B cell (primary cell): ENCODE results near the gene BAZ2B. TPM values are rescaled to one million over a fixed set of nuclear protein-coding genes. Genes with fewer than 3 reads are reported as not detected.

Experiments
- ATAC-seq: fragments of 200-7000 bp; cut with Tn5 transposase; one replicate; pipeline ENCODE4 v1.10.0; 2021; ENCODE audit warnings: low read depth, mild to moderate bottlenecking, moderate number of reproducible peaks, moderate library complexity
- CTCF ChIA-PET: fragments of 350-600 bp; sonication (Branson Sonifier 250); formaldehyde crosslinking; loops from one replicate; lab custom pipeline; 2021; ENCODE audit warnings: antibody characterized with exemption, inconsistent platforms; lab: Charles Lee
- POLR2A ChIA-PET: fragments of 350-600 bp; sonication (Branson Sonifier 250); formaldehyde crosslinking; loops from one replicate; lab custom pipeline; 2021; ENCODE audit warnings: antibody characterized with exemption; lab: Charles Lee
- DNase-seq: peaks from one replicate; pipeline ENCODE4 v3.0.0; 2013
- H2AFZ ChIP-seq: 2 replicates; pipeline ENCODE4 v1.6.1; 2012; ENCODE audit warnings: mild to moderate bottlenecking, low read depth, low read length; ENCODE audit not compliant: insufficient read depth, poor library complexity, severe bottlenecking
- H3K27ac ChIP-seq, 2 donors: 1 replicate in 1 of 2; 2 replicates in 1 of 2; pipeline ENCODE4 v1.5.1; 2012 to 2013; ENCODE audit warnings: low read length in 2 of 2, mild to moderate bottlenecking in 2 of 2, moderate library complexity in 1 of 2
- H3K27me3 ChIP-seq, 4 experiments: fragments of 200-600 bp in 1 of 4; sonication (generic) in 1 of 4; replicated peaks in 1 of 4; 1 replicate in 2 of 4; 2 replicates in 2 of 4; pipeline versions ENCODE4 v1.6.1 to v1.7.0; 2013 to 2016; ENCODE audit warnings: low read length in 3 of 4, mild to moderate bottlenecking in 2 of 4, mixed read lengths in 1 of 4, moderate library complexity in 1 of 4; ENCODE audit not compliant: insufficient read depth in 4 of 4, control insufficient read depth in 3 of 4; ENCODE audit errors: control extremely low read depth in 1 of 4
- H3K36me3 ChIP-seq, 2 experiments: replicated peaks in 1 of 2; 1 replicate in 1 of 2; 2 replicates in 1 of 2; pipeline versions ENCODE4 v1.6.1 to v1.7.1; 2013; ENCODE audit warnings: low read length in 1 of 2; ENCODE audit not compliant: insufficient read depth in 2 of 2, control insufficient read depth in 1 of 2; ENCODE audit errors: control extremely low read depth in 1 of 2, extremely low read depth in 1 of 2
- H3K4me1 ChIP-seq, 2 donors: fragments of 200-600 bp in 1 of 2; sonication (generic) in 1 of 2; 1 replicate in 1 of 2; 2 replicates in 1 of 2; pipeline versions ENCODE4 v1.5.1 to v1.6.1; 2013 to 2017; ENCODE audit warnings: low read length in 2 of 2; ENCODE audit not compliant: control insufficient read depth in 2 of 2, insufficient read depth in 2 of 2
- H3K4me2 ChIP-seq: replicated peaks from 2 replicates; pipeline ENCODE3; 2012; ENCODE audit warnings: mild to moderate bottlenecking, low read depth, low read length; ENCODE audit not compliant: poor library complexity, severe bottlenecking
- H3K4me3 ChIP-seq, 5 experiments: fragments of 200-600 bp in 1 of 5; sonication (generic) in 1 of 5; 1 replicate in 3 of 5; 2 replicates in 2 of 5; pipeline versions ENCODE4 v1.5.1 to v1.7.0; 2011 to 2016; ENCODE audit warnings: low read length in 4 of 5, mild to moderate bottlenecking in 4 of 5, low read depth in 2 of 5, control low read depth in 1 of 5, moderate library complexity in 1 of 5; ENCODE audit not compliant: insufficient read depth in 1 of 5; ENCODE audit errors: control extremely low read depth in 1 of 5, extremely low read depth in 1 of 5
- H3K79me2 ChIP-seq: fragments of 200-600 bp; sonication (generic); one replicate; pipeline ENCODE4 v1.6.0; 2016; ENCODE audit warnings: low read length; ENCODE audit not compliant: control insufficient read depth, insufficient read depth
- H3K9ac ChIP-seq: fragments of 200-600 bp; sonication (generic); 2 replicates; pipeline ENCODE4 v1.6.1; 2017; ENCODE audit warnings: mild to moderate bottlenecking, low read length, moderate library complexity
- H3K9me3 ChIP-seq, 3 donors: one replicate each; pipeline versions ENCODE4 v1.6.1 to v1.7.1; 2013; ENCODE audit warnings: low read length in 2 of 3; ENCODE audit not compliant: control insufficient read depth in 2 of 3, insufficient read depth in 1 of 3; ENCODE audit errors: control extremely low read depth in 1 of 3
- H4K20me1 ChIP-seq: 2 replicates; pipeline ENCODE4 v1.6.0; 2012; ENCODE audit warnings: mild to moderate bottlenecking, low read length; ENCODE audit not compliant: insufficient read depth, control insufficient read depth, poor library complexity, severe bottlenecking
- H3K27ac Mint-ChIP-seq: one replicate; pipeline ENCODE4 v1.8.0; 2021; ENCODE audit warnings: mixed read lengths
- H3K27me3 Mint-ChIP-seq: one replicate; pipeline ENCODE4 v1.8.0; 2021; ENCODE audit warnings: mixed read lengths
- H3K4me1 Mint-ChIP-seq: one replicate; pipeline ENCODE4 v1.8.0; 2021; ENCODE audit warnings: mixed read lengths
- H3K4me3 Mint-ChIP-seq: one replicate; pipeline ENCODE4 v1.8.0; 2021; ENCODE audit warnings: mixed read lengths
- H3K9me3 Mint-ChIP-seq: one replicate; pipeline ENCODE4 v1.8.0; 2022; ENCODE audit warnings: mixed read lengths; ENCODE audit not compliant: insufficient read depth
- CTCF ChIP-seq: fragments of 200-600 bp; IDR thresholded peaks from one replicate; pipeline ENCODE4 v1.8.0; 2022; ENCODE audit warnings: antibody characterized with exemption, mild to moderate bottlenecking
- EZH2 ChIP-seq: IDR thresholded peaks from 2 replicates; pipeline ENCODE4 v1.6.1; 2012; ENCODE audit warnings: borderline replicate concordance, low read depth, mild to moderate bottlenecking, moderate library complexity, low read length; ENCODE audit not compliant: insufficient read depth, poor library complexity, severe bottlenecking
- WGBS: methylation state at CpG from one replicate; pipeline ENCODE4 v1.1.5; 2013; ENCODE audit warnings: missing lambda C conversion rate; ENCODE audit not compliant: insufficient coverage; 5-methylcytosine and 5-hydroxymethylcytosine counted together
- intact Hi-C: fragments of 100-400 bp; cut with micrococcal nuclease; formaldehyde crosslinking; loops from one replicate; pipeline ENCODE4 v1.10.0; 2022
- polyA plus RNA-seq: library from polyadenylated mRNA; depleted of rRNA; stranded (reverse); fragments of >200 nt; gene quantifications from 2 replicates; pipeline ENCODE4 v1.2.3, GENCODE V29; 2012
- total RNA-seq, 2 donors: library from RNA; stranded (reverse); fragments of 120-200 nt in 1 of 2; gene quantifications; 1 replicate in 1 of 2; 2 replicates in 1 of 2; pipeline versions ENCODE4 v1.2.3 to v1.2.4, GENCODE V29; 2013 to 2022

BAZ2B gene
- total and polyA plus RNA-seq, 2 donors (not counting 1 experiment from before 2014, with no cell fraction given) = 8.6 to 42.3 TPM

- no peaks in the 10 kb centered on the region for H3K4me1 Mint-ChIP-seq
- H4K20me1 ChIP-seq = no peaks in the 10 kb centered on the region
- no peak for DNase-seq
- no peak overlapping the region for H3K27ac Mint-ChIP-seq
- H3K9me3 Mint-ChIP-seq = no peaks in the 10 kb centered on the region
- no peak overlapping the region for H3K4me3 ChIP-seq
- H3K4me1 ChIP-seq = no peaks in the 10 kb centered on the region
- H3K27ac ChIP-seq = no peak overlapping the region
- POLR2A ChIA-PET = no interaction called here
- intact Hi-C loops = no loop called here
- CTCF ChIA-PET = no interaction called here
- H3K27me3 ChIP-seq = no peaks in the 10 kb centered on the region
- peaks cover 4 to 8% (median 4%) of the 10 kb centered on the region in 3 donors for H3K9me3 ChIP-seq
- H3K4me2 ChIP-seq = no peak overlapping the region
- H3K79me2 ChIP-seq = no peaks in the 10 kb centered on the region
- no peak for ATAC-seq
- H3K27me3 Mint-ChIP-seq = no peaks in the 10 kb centered on the region
- no peaks in the 10 kb centered on the region for H3K36me3 ChIP-seq
- no peak for TF ChIP-seq CTCF
- no peak for TF ChIP-seq EZH2
- no peak overlapping the region for H3K4me3 Mint-ChIP-seq
- H2AFZ ChIP-seq = no peak overlapping the region
- H3K9ac ChIP-seq = no peak overlapping the region
- WGBS = no CpG with 5 or more reads among the region's 4 CpGs
These were observed 43.1 kb downstream of the BAZ2B start for GRCh38 chr2:159573294-159573693.

GRCh38 chr2:159572459-159572858 lies 43.9 kb downstream of the BAZ2B start:
- POLR2A ChIA-PET = no interaction called here
- H3K79me2 ChIP-seq = no peaks in the 10 kb centered on the region
- H3K9me3 ChIP-seq = peaks cover 4 to 8% (median 4%) of the 10 kb centered on the region in 3 donors
- TF ChIP-seq EZH2 (no peak), CTCF (no peak)
- H3K36me3 ChIP-seq = no peaks in the 10 kb centered on the region
- H3K4me2 ChIP-seq = no peak overlapping the region
- H2AFZ ChIP-seq = no peak overlapping the region
- intact Hi-C loops = no loop called here
- Mint-ChIP-seq H3K27ac (no peak overlapping the region), H3K9me3 (no peaks in the 10 kb centered on the region), H3K27me3 (no peaks in the 10 kb centered on the region), H3K4me3 (no peak overlapping the region), H3K4me1 (no peaks in the 10 kb centered on the region)
- H3K27ac ChIP-seq = no peak overlapping the region
- CTCF ChIA-PET = no interaction called here
- H4K20me1 ChIP-seq = no peaks in the 10 kb centered on the region
- H3K9ac ChIP-seq = no peak overlapping the region
- no peaks in the 10 kb centered on the region for H3K4me1 ChIP-seq
- H3K27me3 ChIP-seq = no peaks in the 10 kb centered on the region
- no peak overlapping the region for H3K4me3 ChIP-seq
- DNase-seq (no peak), ATAC-seq (no peak)
